HCT116 (cell line): Measurements from ENCODE around the gene B4GALNT2. TPM values are rescaled to one million over a fixed set of nuclear protein-coding genes. Genes with fewer than 3 reads are reported as not detected.

Experiments used
- ATAC-seq: fragments of 200-7000 bp; cut with Tn5 transposase; 2 replicates; pipeline ENCODE4 v1.9.1; 2020; ENCODE audit warnings: mild to moderate bottlenecking, moderate library complexity
- BruUV-seq: library from RNA; stranded (reverse); fragments of 400-500 nt; replicated peaks from 2 replicates; lab custom pipeline; 2021; lab: Mats Ljungman, UMichigan
- CTCF ChIA-PET: fragments of 300-600 bp; sonication (Branson Sonifier 250); formaldehyde crosslinking; loops from one replicate; lab custom pipeline; 2021; ENCODE audit warnings: antibody characterized with exemption; lab: Charles Lee
- POLR2A ChIA-PET: fragments of 300-600, 350-600 bp; sonication (Branson Sonifier 250); formaldehyde crosslinking; loops from one replicate; lab custom pipeline; 2021; ENCODE audit warnings: antibody characterized with exemption; lab: Charles Lee
- RAD21 ChIA-PET, 2 experiments: fragments of 300-600 bp; sonication (Branson Sonifier 250); formaldehyde crosslinking; loops; one replicate each; lab custom pipeline; 2023; ENCODE audit warnings: low total read pairs in 2 of 2; ENCODE audit not compliant: uncharacterized antibody in 2 of 2, unreplicated experiment in 2 of 2, low non-redundant PET in 1 of 2; lab: Charles Lee
- DNase-seq: peaks from one replicate; pipeline ENCODE4 v3.0.0-alpha.2; 2010; ENCODE audit warnings: low read depth, low spot score
- H2AFZ ChIP-seq: fragments of 200-600 bp; shearing (Covaris generic), sonication (generic); 2 replicates; pipeline ENCODE4 v1.6.1; 2017; ENCODE audit warnings: low read depth, mixed run types, mixed read lengths, antibody characterized with exemption, low read length; ENCODE audit not compliant: poor library complexity, severe bottlenecking
- H3K27ac ChIP-seq: 2 replicates; pipeline ENCODE4 v1.5.1; 2012; ENCODE audit warnings: low read depth, low read length
- H3K27me3 ChIP-seq: fragments of 200-600 bp; sonication (generic); 2 replicates; pipeline ENCODE4 v1.6.1; 2016; ENCODE audit warnings: mixed run types, low read length, mixed read lengths; ENCODE audit not compliant: insufficient read depth
- H3K36me3 ChIP-seq, 2 experiments: fragments of 200-500 bp in 1 of 2; fragments of 200-600 bp in 1 of 2; sonication (Bioruptor generic) in 1 of 2; sonication (generic) in 1 of 2; 2 replicates each; pipeline versions ENCODE4 v1.5.1 to v1.6.1; 2014 to 2016; ENCODE audit warnings: low read length in 2 of 2, inconsistent platforms in 1 of 2, mixed read lengths in 1 of 2, mixed run types in 1 of 2; ENCODE audit not compliant: insufficient read depth in 2 of 2, control insufficient read depth in 1 of 2
- H3K4me1 ChIP-seq, 2 experiments: fragments of 200-600 bp in 1 of 2; sonication (generic) in 1 of 2; 2 replicates each; pipeline versions ENCODE4 v1.5.1 to v1.6.1; 2012 to 2017; ENCODE audit warnings: low read length in 2 of 2, inconsistent platforms in 1 of 2, mild to moderate bottlenecking in 1 of 2, mixed read lengths in 1 of 2, mixed run types in 1 of 2, moderate library complexity in 1 of 2; ENCODE audit not compliant: insufficient read depth in 2 of 2, control insufficient read depth in 1 of 2
- H3K4me2 ChIP-seq: fragments of 200-600 bp; sonication (generic); 2 replicates; pipeline ENCODE4 v1.6.1; 2017; ENCODE audit warnings: mixed run types, low read length, mixed read lengths
- H3K4me3 ChIP-seq, 2 experiments: fragments of 200-600 bp in 1 of 2; sonication (generic) in 1 of 2; replicated peaks in 1 of 2; 2 replicates each; pipeline ENCODE4 v1.5.1; 2011 to 2016; ENCODE audit warnings: low read length in 2 of 2, control low read depth in 1 of 2, low read depth in 1 of 2, mild to moderate bottlenecking in 1 of 2, mixed read lengths in 1 of 2, mixed run types in 1 of 2
- H3K79me2 ChIP-seq: fragments of 200-600 bp; sonication (generic); 2 replicates; pipeline ENCODE4 v1.6.1; 2017; ENCODE audit warnings: mild to moderate bottlenecking, mixed run types, low read length, moderate library complexity, mixed read lengths; ENCODE audit not compliant: insufficient read depth
- H3K9ac ChIP-seq: fragments of 200-600 bp; sonication (generic); 2 replicates; pipeline ENCODE4 v1.6.1; 2016; ENCODE audit warnings: low read length, mixed read lengths
- H3K9me2 ChIP-seq: fragments of 200-600 bp; sonication (generic), shearing (Covaris generic); 2 replicates; pipeline ENCODE4 v1.6.1; 2017; ENCODE audit warnings: mixed run types, mild to moderate bottlenecking, moderate library complexity; ENCODE audit not compliant: insufficient read depth
- H3K9me3 ChIP-seq, 2 experiments: fragments of 200-500 bp in 1 of 2; fragments of 200-600 bp in 1 of 2; sonication (Bioruptor generic) in 1 of 2; sonication (generic) in 1 of 2; 2 replicates each; pipeline ENCODE4 v1.6.1; 2014 to 2017; ENCODE audit warnings: low read length in 2 of 2, mixed read lengths in 2 of 2, inconsistent platforms in 1 of 2, low read depth in 1 of 2, mild to moderate bottlenecking in 1 of 2, mixed run types in 1 of 2, moderate library complexity in 1 of 2; ENCODE audit not compliant: control insufficient read depth in 1 of 2, insufficient read depth in 1 of 2
- H4K20me1 ChIP-seq: fragments of 200-600 bp; sonication (generic), shearing (Covaris generic); 2 replicates; pipeline ENCODE4 v1.6.1; 2017; ENCODE audit warnings: mixed run types, mild to moderate bottlenecking, moderate library complexity; ENCODE audit not compliant: insufficient read depth
- CEBPB ChIP-seq: IDR thresholded peaks from 2 replicates; pipeline ENCODE4 v1.6.1; 2012; ENCODE audit warnings: low read depth
- EZH2 ChIP-seq: fragments of 200-600 bp; sonication (generic); IDR thresholded peaks from 2 replicates; pipeline ENCODE4 v1.6.1; 2017; ENCODE audit warnings: antibody characterized with exemption, mixed run types
- REST ChIP-seq: IDR thresholded peaks from 2 replicates; pipeline ENCODE4 v1.6.1; 2012; ENCODE audit warnings: low read depth
- SP1 ChIP-seq: IDR thresholded peaks from 2 replicates; pipeline ENCODE4 v1.6.1; 2012; ENCODE audit warnings: low read depth
- SRF ChIP-seq: IDR thresholded peaks from 2 replicates; pipeline ENCODE4 v1.6.1; 2012; ENCODE audit warnings: low read depth
- YY1 ChIP-seq: IDR thresholded peaks from 2 replicates; pipeline ENCODE4 v1.6.1; 2011; ENCODE audit warnings: low read length, low read depth, moderate library complexity, mild to moderate bottlenecking; ENCODE audit not compliant: insufficient replicate concordance; ENCODE audit errors: extremely low read depth
- ZFX ChIP-seq: fragments of 450-650 bp; IDR thresholded peaks from 2 replicates; pipeline ENCODE4 v1.6.1; 2017
- ZNF274 ChIP-seq: fragments of 200-500 bp; sonication (Bioruptor generic); IDR thresholded peaks from 2 replicates; pipeline ENCODE4 v1.6.1; 2014; ENCODE audit warnings: mild to moderate bottlenecking, low read depth, low read length, inconsistent platforms
- intact Hi-C: fragments of 100-400 bp; cut with micrococcal nuclease; formaldehyde crosslinking; loops from 2 replicates; pipeline ENCODE4 v1.10.0; 2022
- total RNA-seq: library from RNA; stranded (reverse); gene quantifications from one replicate; pipeline ENCODE4 v1.2.1, GENCODE V29; 2021; ENCODE audit not compliant: unreplicated experiment

The B4GALNT2 gene
- total RNA-seq, 1 experiment from 2014 or later, result not detected

DNA sequence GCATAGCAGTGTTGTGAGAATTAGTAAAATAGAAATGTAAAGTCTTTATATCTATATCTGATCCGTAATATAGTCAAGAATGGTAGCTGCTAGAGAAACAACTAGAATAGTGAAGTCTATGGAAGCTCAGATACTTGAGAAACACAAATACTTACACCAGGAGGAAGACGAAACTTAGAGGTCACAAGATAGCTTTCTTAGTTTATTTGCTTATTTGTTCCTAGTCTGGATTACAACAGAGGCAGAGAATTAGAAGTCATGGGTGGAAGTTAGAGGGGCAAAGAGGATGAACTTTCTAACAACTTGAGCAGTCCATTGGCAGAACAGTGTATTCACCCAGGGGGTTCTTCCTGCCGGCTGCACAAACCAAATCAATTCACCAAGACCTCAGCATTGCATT, 64.0 kb downstream of the B4GALNT2 start:
- no peak overlapping the region for H3K9ac ChIP-seq
- H3K4me1 ChIP-seq, result peaks cover 6 to 42% of the 10 kb centered on the region in 2 experiments; a peak in 3 of 4 replicates
- H3K27ac ChIP-seq, result no peak overlapping the region
- ChIA-PET RAD21 (no interaction called here), POLR2A (no interaction called here), CTCF (no interaction called here)
- no peaks in the 10 kb centered on the region for H3K9me2 ChIP-seq
- DNase-seq (no peak), ATAC-seq (no peak)
- intact Hi-C loops, result no loop called here
- H4K20me1 ChIP-seq, result no peaks in the 10 kb centered on the region
- no peak overlapping the region for H3K4me3 ChIP-seq
- no TSS peak for BruUV-seq
- no peaks in the 10 kb centered on the region for H3K9me3 ChIP-seq
- H2AFZ ChIP-seq, result no peak overlapping the region
- H3K27me3 ChIP-seq, result no peaks in the 10 kb centered on the region
- no peak overlapping the region for H3K4me2 ChIP-seq
- TF ChIP-seq SP1 (no peak), SRF (no peak), EZH2 (no peak), CEBPB (no peak), ZFX (no peak), REST (no peak), ZNF274 (no peak), YY1 (no peak)
- no peaks in the 10 kb centered on the region for H3K36me3 ChIP-seq
- H3K79me2 ChIP-seq, result no peaks in the 10 kb centered on the region
